ENCODE data around the gene TSPOAP1.
A peak's percentile ranks its signal among the peaks of the same experiment; 100 is the strongest.

TSPOAP1 gene

DNA sequence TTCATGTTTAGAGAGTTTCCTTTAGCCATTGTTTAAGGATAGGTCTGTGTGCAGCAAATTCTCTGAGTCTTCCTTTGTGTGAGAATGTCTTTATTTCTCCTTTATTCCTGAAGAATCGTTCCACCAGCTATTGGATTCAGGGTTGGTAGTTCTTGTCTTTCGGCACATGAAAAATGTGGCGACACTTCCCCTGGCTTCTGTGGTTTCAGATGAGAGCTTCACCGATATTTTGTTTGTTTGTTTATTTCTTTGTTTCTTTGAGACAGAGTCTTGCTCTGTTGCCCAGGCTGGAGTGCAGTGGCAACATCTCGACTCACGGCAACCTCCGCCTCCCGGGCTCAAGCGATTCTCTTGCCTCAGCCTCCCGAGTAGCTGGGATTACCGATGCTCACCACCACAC, 66.4 kb downstream of the TSPOAP1 start:
- H3K9me3 ChIP-seq (ENCODE audit: insufficient read depth, low read depth, low read length) = no peaks in the 10 kb centered on the region
- no peak overlapping the region for H2AFZ ChIP-seq (ENCODE audit: low read length)
- H3F3A ChIP-seq (ENCODE audit: low read depth) = no peaks in the 10 kb centered on the region
- no peak overlapping the region for H3K4me2 ChIP-seq (ENCODE audit: low read depth, low read length, poor library complexity, severe bottlenecking)
- H3K4me1 ChIP-seq (ENCODE audit: insufficient read depth, low read length, poor library complexity, severe bottlenecking) = no peaks in the 10 kb centered on the region
- no peaks in the 10 kb centered on the region for H3K79me2 ChIP-seq (ENCODE audit: insufficient read depth, low read length)
- no peaks in the 10 kb centered on the region for H4K20me1 ChIP-seq (ENCODE audit: insufficient read depth, low read length, poor library complexity, severe bottlenecking)
- H3K4me3 ChIP-seq (ENCODE audit: low read length, poor library complexity, severe bottlenecking) = no peak overlapping the region
- no peak for TF ChIP-seq EZH2phosphoT487 (IDR thresholded peaks at IDR 0.05; ENCODE audit: borderline replicate concordance)
- TF ChIP-seq, protein P1, sequence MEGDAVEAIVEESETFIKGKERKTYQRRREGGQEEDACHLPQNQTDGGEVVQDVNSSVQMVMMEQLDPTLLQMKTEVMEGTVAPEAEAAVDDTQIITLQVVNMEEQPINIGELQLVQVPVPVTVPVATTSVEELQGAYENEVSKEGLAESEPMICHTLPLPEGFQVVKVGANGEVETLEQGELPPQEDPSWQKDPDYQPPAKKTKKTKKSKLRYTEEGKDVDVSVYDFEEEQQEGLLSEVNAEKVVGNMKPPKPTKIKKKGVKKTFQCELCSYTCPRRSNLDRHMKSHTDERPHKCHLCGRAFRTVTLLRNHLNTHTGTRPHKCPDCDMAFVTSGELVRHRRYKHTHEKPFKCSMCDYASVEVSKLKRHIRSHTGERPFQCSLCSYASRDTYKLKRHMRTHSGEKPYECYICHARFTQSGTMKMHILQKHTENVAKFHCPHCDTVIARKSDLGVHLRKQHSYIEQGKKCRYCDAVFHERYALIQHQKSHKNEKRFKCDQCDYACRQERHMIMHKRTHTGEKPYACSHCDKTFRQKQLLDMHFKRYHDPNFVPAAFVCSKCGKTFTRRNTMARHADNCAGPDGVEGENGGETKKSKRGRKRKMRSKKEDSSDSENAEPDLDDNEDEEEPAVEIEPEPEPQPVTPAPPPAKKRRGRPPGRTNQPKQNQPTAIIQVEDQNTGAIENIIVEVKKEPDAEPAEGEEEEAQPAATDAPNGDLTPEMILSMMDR (conservative IDR thresholded peaks at IDR 0.05; ENCODE audit: low read length) = no peak
- peaks cover 24% of the 10 kb centered on the region for H3K27me3 ChIP-seq (ENCODE audit: insufficient read depth, low read length, poor library complexity, severe bottlenecking)
- H3K36me3 ChIP-seq (ENCODE audit: insufficient read depth, low read length) = no peaks in the 10 kb centered on the region
- no peak overlapping the region for H3K9ac ChIP-seq (ENCODE audit: low read depth, low read length, poor library complexity, severe bottlenecking)
- H3K9me2 ChIP-seq (replicated peaks; ENCODE audit: low read depth, low read length) = no peaks in the 10 kb centered on the region

DNA sequence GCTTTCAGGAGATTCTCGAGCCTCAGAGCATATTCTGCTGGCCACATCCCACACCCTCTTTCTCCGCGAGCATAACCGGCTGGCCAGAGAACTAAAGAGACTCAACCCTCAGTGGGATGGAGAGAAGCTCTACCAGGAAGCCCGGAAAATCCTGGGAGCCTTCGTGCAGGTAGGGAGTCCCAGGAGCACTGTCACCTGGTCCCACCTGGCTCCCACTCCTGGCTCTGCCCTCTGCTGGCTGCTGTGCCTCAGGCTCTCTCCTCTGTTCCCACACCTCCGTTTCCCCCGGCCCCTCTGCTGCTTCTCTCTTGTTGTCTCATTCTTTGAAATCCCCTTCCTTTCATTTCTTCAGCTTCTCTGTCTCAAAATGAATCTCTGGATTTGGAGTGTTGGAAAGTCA, 73.8 kb downstream of the TSPOAP1 start:
- Histone ChIP-seq H3K4me1 (ENCODE audit: insufficient read depth, low read length, poor library complexity, severe bottlenecking) (no peaks in the 10 kb centered on the region), H3K79me2 (ENCODE audit: insufficient read depth, low read length) (no peaks in the 10 kb centered on the region), H3K9me2 (replicated peaks; ENCODE audit: low read depth, low read length) (no peaks in the 10 kb centered on the region), H3F3A (ENCODE audit: low read depth) (no peaks in the 10 kb centered on the region), H3K4me2 (ENCODE audit: low read depth, low read length, poor library complexity, severe bottlenecking) (no peak overlapping the region), H3K36me3 (ENCODE audit: insufficient read depth, low read length) (no peaks in the 10 kb centered on the region), H3K4me3 (ENCODE audit: low read length, poor library complexity, severe bottlenecking) (no peak overlapping the region), H3K9me3 (ENCODE audit: insufficient read depth, low read depth, low read length) (no peaks in the 10 kb centered on the region), H3K27me3 (ENCODE audit: insufficient read depth, low read length, poor library complexity, severe bottlenecking) (peaks cover under 1% of the 10 kb centered on the region), H2AFZ (ENCODE audit: low read length) (no peak overlapping the region), H3K9ac (ENCODE audit: low read depth, low read length, poor library complexity, severe bottlenecking) (no peak overlapping the region), H4K20me1 (ENCODE audit: insufficient read depth, low read length, poor library complexity, severe bottlenecking) (no peaks in the 10 kb centered on the region)
- no peak for TF ChIP-seq EZH2phosphoT487 (IDR thresholded peaks at IDR 0.05; ENCODE audit: borderline replicate concordance)
- TF ChIP-seq, protein P1 (conservative IDR thresholded peaks at IDR 0.05; ENCODE audit: low read length) = peak; percentile 27; the same call in 1 of the 2 replicates

DNA sequence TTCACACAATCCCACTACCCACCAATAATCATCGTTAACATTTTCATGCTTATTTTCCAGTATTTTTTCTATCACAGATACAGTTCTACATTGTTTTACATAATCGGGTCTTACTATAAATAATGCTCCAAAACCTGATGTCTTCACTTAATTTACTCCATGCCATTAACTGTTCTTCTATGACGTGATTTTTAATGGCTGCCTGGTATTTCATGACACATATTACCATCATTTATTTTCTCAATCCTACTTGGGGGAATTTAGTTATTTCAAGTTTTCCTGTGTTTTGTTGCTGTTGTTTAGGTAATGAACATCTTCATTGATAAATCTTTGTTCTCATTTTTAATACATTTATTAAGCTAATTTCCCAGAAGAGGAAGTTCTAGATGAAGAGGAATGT, 75.5 kb downstream of the TSPOAP1 start:
- Histone ChIP-seq H3K36me3 (ENCODE audit: insufficient read depth, low read length) (no peaks in the 10 kb centered on the region), H4K20me1 (ENCODE audit: insufficient read depth, low read length, poor library complexity, severe bottlenecking) (no peaks in the 10 kb centered on the region), H3K9me2 (replicated peaks; ENCODE audit: low read depth, low read length) (no peaks in the 10 kb centered on the region), H3K79me2 (ENCODE audit: insufficient read depth, low read length) (no peaks in the 10 kb centered on the region), H3F3A (ENCODE audit: low read depth) (no peaks in the 10 kb centered on the region), H3K27me3 (ENCODE audit: insufficient read depth, low read length, poor library complexity, severe bottlenecking) (no peaks in the 10 kb centered on the region), H2AFZ (ENCODE audit: low read length) (no peak overlapping the region), H3K4me3 (ENCODE audit: low read length, poor library complexity, severe bottlenecking) (no peak overlapping the region), H3K9me3 (ENCODE audit: insufficient read depth, low read depth, low read length) (no peaks in the 10 kb centered on the region), H3K4me2 (ENCODE audit: low read depth, low read length, poor library complexity, severe bottlenecking) (no peak overlapping the region), H3K4me1 (ENCODE audit: insufficient read depth, low read length, poor library complexity, severe bottlenecking) (peaks cover under 1% of the 10 kb centered on the region), H3K9ac (ENCODE audit: low read depth, low read length, poor library complexity, severe bottlenecking) (no peak overlapping the region)
- no peak for TF ChIP-seq EZH2phosphoT487 (IDR thresholded peaks at IDR 0.05; ENCODE audit: borderline replicate concordance)
- TF ChIP-seq, protein P1 (conservative IDR thresholded peaks at IDR 0.05; ENCODE audit: low read length) = no peak
